Stimulated activated naive CD8-positive, alpha-beta T cell treated with anti-CD3 and anti-CD28 coated beads, Interleukin-15, amount 100 ng/mL, for 72 hours (primary cell): ENCODE measurements around the gene ETV5.

Source experiments
- ATAC-seq: fragments of 150-1000 bp; cut with Tn5 transposase; 2 replicates; pipeline ENCODE4 v1.10.0; 2021; ENCODE audit warnings: mild to moderate bottlenecking, moderate library complexity
- DNase-seq, 2 donors: peaks; one replicate each; pipeline ENCODE4 v3.0.0; 2021 to 2022
- H3K27ac Mint-ChIP-seq, 2 donors: one replicate each; pipeline ENCODE4 v1.8.0; 2022; ENCODE audit warnings: mild to moderate bottlenecking in 2 of 2, mixed read lengths in 2 of 2, moderate library complexity in 2 of 2
- H3K27me3 Mint-ChIP-seq: one replicate; pipeline ENCODE4 v1.8.0; 2022; ENCODE audit warnings: mixed read lengths
- H3K4me1 Mint-ChIP-seq: one replicate; pipeline ENCODE4 v1.8.0; 2022; ENCODE audit warnings: mild to moderate bottlenecking, mixed read lengths
- H3K4me3 Mint-ChIP-seq, 2 donors: one replicate each; pipeline ENCODE4 v1.8.0; 2022; ENCODE audit warnings: mild to moderate bottlenecking in 2 of 2, mixed read lengths in 2 of 2, moderate library complexity in 1 of 2
- H3K9me3 Mint-ChIP-seq, 2 donors: one replicate each; pipeline ENCODE4 v1.8.0; 2022; ENCODE audit warnings: mixed read lengths in 2 of 2

The ETV5 gene

GRCh38 chr3:186070133-186070532 is 38.8 kb downstream of the ETV5 start:
- H3K9me3 Mint-ChIP-seq, result peaks cover 2 to 4% of the 10 kb centered on the region in 2 donors
- no peak overlapping the region for H3K27ac Mint-ChIP-seq
- H3K4me1 Mint-ChIP-seq, result peaks cover 17% of the 10 kb centered on the region
- ATAC-seq (no peak), DNase-seq (no peak)
- H3K4me3 Mint-ChIP-seq, result no peak overlapping the region
- peaks cover 36% of the 10 kb centered on the region for H3K27me3 Mint-ChIP-seq

DNA sequence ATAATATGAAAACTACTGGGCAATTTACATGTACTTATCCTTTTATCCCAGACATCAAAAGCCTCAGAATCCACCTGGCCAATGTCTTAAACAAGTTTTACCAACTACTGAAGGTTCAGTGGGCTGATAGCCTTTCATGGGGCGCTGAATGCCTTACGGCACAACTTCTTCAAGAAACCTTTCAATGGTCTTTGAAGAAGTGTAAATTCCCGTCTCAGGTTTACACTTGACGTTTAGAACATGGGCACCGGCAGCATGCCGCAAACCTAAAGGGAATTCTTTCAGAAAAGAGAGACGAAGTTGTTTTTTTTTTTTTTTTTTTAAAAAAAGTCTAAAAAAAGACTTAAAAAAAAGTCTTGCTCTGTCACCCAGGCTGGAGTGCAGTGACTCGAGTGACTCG is 39.7 kb downstream of the ETV5 start:
- ATAC-seq, result no peak
- H3K4me1 Mint-ChIP-seq, result peaks cover 17% of the 10 kb centered on the region

GRCh38 chr3:186068243-186068552 is 40.7 kb downstream of the ETV5 start:
- ATAC-seq (peak; percentile 59), DNase-seq (no peak)
- H3K27ac Mint-ChIP-seq, result no peak overlapping the region
- no peaks in the 10 kb centered on the region for H3K9me3 Mint-ChIP-seq
- peaks cover 17% of the 10 kb centered on the region for H3K4me1 Mint-ChIP-seq
- H3K27me3 Mint-ChIP-seq, result peaks cover 44% of the 10 kb centered on the region
- no peak overlapping the region for H3K4me3 Mint-ChIP-seq

More for the DNA sequence above, 39.7 kb downstream of the ETV5 start:
- no peak overlapping the region for H3K27ac Mint-ChIP-seq
- H3K4me3 Mint-ChIP-seq, result no peak overlapping the region
- DNase-seq, result no peak
- H3K9me3 Mint-ChIP-seq, result no peaks in the 10 kb centered on the region
- H3K27me3 Mint-ChIP-seq, result peaks cover 40% of the 10 kb centered on the region

DNA sequence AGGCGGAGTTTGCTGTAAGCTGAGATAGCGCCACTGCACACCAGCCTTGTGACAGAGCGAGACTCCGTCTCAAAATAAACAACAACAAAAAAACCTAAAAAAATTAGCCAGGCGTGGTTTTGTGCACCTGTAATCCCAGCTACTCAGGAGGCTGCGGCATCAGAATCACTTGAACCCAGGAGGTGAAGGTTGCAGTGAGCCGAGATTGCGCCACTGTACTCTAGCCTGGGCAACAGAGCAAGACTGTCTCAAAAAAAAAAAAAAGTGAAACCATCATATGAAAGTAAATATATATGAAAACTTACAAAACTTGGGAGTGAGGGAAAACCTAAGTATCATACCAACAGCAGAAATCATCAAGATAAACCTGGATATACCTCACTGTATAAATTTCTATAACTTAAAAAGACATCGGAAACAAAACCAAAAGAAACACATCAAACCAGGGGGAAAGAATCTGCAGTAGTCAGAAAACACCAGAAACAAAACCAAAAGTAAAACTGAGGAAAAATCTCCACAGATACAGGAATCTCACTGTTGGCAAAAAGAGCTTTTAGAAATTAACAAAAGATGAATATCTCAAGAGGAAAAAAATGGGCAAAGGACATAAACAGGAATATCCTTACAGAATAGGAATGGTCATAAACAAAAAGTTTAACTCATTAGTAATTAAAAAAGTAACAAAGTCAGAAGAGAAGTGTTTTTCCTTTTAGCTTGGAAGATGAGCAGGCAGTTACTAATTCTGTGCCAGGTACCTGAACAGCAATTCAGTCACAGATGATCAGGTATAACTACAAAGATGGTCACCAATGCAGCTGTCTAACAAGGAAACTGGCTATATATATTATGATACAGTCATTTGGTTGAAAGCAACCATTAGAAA is 41.3 kb downstream of the ETV5 start:
- H3K27ac Mint-ChIP-seq, result no peak overlapping the region
- H3K27me3 Mint-ChIP-seq, result peaks cover 50% of the 10 kb centered on the region
- ATAC-seq, result peak; percentile 39

DNA sequence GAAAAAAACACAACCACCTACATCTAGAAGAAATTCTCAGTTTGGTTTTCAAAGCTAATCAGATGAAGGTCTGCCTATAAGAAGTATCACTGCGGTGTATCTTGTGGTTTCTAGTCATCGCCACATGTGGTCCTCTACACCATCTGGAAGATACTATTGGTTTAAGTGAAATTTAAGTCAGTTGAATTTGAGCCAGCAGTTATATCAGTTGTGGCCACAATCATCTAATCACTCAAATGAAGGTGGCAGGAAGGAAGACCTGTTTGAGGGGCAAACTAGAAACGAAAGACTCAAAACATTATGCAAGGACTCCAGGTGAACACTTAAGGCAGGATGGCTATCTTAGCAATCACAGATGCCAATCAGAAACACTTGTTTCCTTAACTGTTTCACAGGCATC is 48.7 kb downstream of the ETV5 start:
- ATAC-seq, result peak; percentile 99
- Mint-ChIP-seq H3K4me3 (no peak overlapping the region), H3K9me3 (no peaks in the 10 kb centered on the region), H3K27ac (no peak overlapping the region), H3K27me3 (peaks cover 79% of the 10 kb centered on the region), H3K4me1 (peaks cover 15% of the 10 kb centered on the region)
- peak; percentile 50 to 72 for DNase-seq

More for the DNA sequence above, 41.3 kb downstream of the ETV5 start:
- H3K4me3 Mint-ChIP-seq, result peak overlapping the region; percentile 54 to 61
- peaks cover 17% of the 10 kb centered on the region for H3K4me1 Mint-ChIP-seq
- DNase-seq, result no peak
- no peaks in the 10 kb centered on the region for H3K9me3 Mint-ChIP-seq

GRCh38 chr3:186059192-186059591 is 49.7 kb downstream of the ETV5 start:
- Mint-ChIP-seq H3K4me3 (no peak overlapping the region), H3K9me3 (no peaks in the 10 kb centered on the region), H3K4me1 (peaks cover 15% of the 10 kb centered on the region), H3K27me3 (peaks cover 79% of the 10 kb centered on the region), H3K27ac (no peak overlapping the region)
- DNase-seq, result no peak
- no peak for ATAC-seq

- H3K9me3 Mint-ChIP-seq, result no peaks in the 10 kb centered on the region
- DNase-seq (no peak), ATAC-seq (no peak)
- H3K27ac Mint-ChIP-seq, result no peak overlapping the region
- H3K4me1 Mint-ChIP-seq, result peaks cover 15% of the 10 kb centered on the region
- H3K4me3 Mint-ChIP-seq, result no peak overlapping the region
- H3K27me3 Mint-ChIP-seq, result peaks cover 85% of the 10 kb centered on the region
Measured at GRCh38 chr3:186058225-186058624, 50.7 kb downstream of the ETV5 start.

DNA sequence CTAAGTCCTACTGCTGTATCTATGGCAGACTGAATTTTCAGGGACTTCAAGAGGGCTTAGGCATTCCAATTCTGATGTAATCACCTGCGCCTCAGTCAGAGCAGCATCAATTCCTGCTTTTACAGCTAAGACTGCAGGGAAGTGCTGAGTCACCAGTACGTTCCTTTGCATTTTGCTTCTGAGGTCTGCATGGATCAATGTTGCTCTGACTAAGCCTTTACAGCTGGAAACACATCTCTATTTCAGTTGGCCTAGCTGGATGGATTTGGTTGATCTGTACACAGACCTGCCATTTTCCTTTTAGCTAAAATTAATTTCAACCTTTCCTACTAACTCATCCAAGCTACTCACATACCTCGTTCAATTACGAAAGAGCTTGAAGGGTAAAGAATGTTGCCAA is 51.3 kb downstream of the ETV5 start:
- no peak overlapping the region for H3K27ac Mint-ChIP-seq
- ATAC-seq (no peak), DNase-seq (no peak)
- no peaks in the 10 kb centered on the region for H3K9me3 Mint-ChIP-seq
- peaks cover 15% of the 10 kb centered on the region for H3K4me1 Mint-ChIP-seq
- peaks cover 81% of the 10 kb centered on the region for H3K27me3 Mint-ChIP-seq
- H3K4me3 Mint-ChIP-seq, result no peak overlapping the region

GRCh38 chr3:186054792-186055352 is 54.0 kb downstream of the ETV5 start:
- H3K27ac Mint-ChIP-seq, result no peak overlapping the region
- no peak for ATAC-seq
- peaks cover 2% of the 10 kb centered on the region for H3K4me1 Mint-ChIP-seq
- no peaks in the 10 kb centered on the region for H3K9me3 Mint-ChIP-seq
- H3K27me3 Mint-ChIP-seq, result peaks cover 79% of the 10 kb centered on the region
- DNase-seq, result no peak
- H3K4me3 Mint-ChIP-seq, result no peak overlapping the region

- peaks cover 78% of the 10 kb centered on the region for H3K27me3 Mint-ChIP-seq
- H3K4me1 Mint-ChIP-seq, result no peaks in the 10 kb centered on the region
- DNase-seq (no peak), ATAC-seq (no peak)
- no peak overlapping the region for H3K27ac Mint-ChIP-seq
- no peaks in the 10 kb centered on the region for H3K9me3 Mint-ChIP-seq
- H3K4me3 Mint-ChIP-seq, result no peak overlapping the region
Measured at GRCh38 chr3:186053954-186054791, 54.7 kb downstream of the ETV5 start.

GRCh38 chr3:186052096-186052840 is 56.6 kb downstream of the ETV5 start:
- no peak overlapping the region for H3K4me3 Mint-ChIP-seq
- no peak for DNase-seq
- H3K27ac Mint-ChIP-seq, result peak overlapping the region in 1 of 2 donors; percentile 15
- H3K27me3 Mint-ChIP-seq, result peaks cover 77% of the 10 kb centered on the region
- ATAC-seq, result no peak
- no peaks in the 10 kb centered on the region for H3K4me1 Mint-ChIP-seq
- H3K9me3 Mint-ChIP-seq, result no peaks in the 10 kb centered on the region

DNA sequence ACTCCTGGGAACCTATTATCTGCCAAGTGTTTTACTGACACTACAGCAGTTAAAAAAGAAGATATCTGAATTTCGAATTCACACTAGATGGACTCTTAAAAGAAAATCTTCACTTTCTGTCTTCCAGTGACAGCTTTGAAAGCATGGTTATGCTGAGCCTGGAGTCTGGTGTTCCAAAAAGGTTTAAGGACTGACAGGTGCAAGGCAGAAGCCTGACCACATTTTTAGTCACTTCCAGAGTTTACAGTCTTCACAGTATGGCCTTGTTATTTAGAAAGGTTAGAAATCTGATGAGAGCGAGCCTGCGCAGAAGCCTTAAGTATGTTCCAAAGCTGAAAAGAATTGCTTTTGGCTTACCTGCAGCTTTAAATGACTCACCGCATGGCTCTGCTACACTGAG is 59.9 kb downstream of the ETV5 start:
- H3K27me3 Mint-ChIP-seq, result peaks cover 73% of the 10 kb centered on the region
- no peak overlapping the region for H3K27ac Mint-ChIP-seq
- no peaks in the 10 kb centered on the region for H3K9me3 Mint-ChIP-seq
- DNase-seq (no peak), ATAC-seq (no peak)
- no peak overlapping the region for H3K4me3 Mint-ChIP-seq
- no peaks in the 10 kb centered on the region for H3K4me1 Mint-ChIP-seq

- Mint-ChIP-seq H3K27me3 (peaks cover 70% of the 10 kb centered on the region), H3K27ac (no peak overlapping the region), H3K9me3 (no peaks in the 10 kb centered on the region), H3K4me3 (no peak overlapping the region), H3K4me1 (no peaks in the 10 kb centered on the region)
- DNase-seq (no peak), ATAC-seq (no peak)
Measured at GRCh38 chr3:186048119-186048518, 60.8 kb downstream of the ETV5 start.

DNA sequence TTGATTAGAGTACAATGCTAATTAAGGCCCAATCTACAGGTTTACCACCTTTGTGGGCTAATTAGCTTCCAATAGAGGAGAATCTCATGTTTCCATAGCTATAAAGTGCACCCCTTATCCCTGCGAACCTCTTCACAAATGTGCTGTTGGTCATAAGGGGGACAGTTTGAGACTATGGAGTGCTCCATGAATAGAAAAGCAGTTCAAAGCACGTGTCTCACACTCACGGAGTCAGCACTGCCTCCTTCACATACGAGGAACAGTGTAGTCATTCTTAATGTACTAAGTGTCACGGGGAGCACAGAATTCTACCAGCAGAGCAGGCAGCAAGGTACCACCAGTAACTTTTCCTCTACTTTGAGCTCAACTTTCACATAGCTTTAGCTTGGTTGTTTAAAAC is 62.1 kb downstream of the ETV5 start:
- no peak overlapping the region for H3K27ac Mint-ChIP-seq
- H3K9me3 Mint-ChIP-seq, result no peaks in the 10 kb centered on the region
- H3K4me1 Mint-ChIP-seq, result no peaks in the 10 kb centered on the region
- no peak overlapping the region for H3K4me3 Mint-ChIP-seq
- ATAC-seq (no peak), DNase-seq (no peak)
- peaks cover 74% of the 10 kb centered on the region for H3K27me3 Mint-ChIP-seq

GRCh38 chr3:186044968-186045367 is 63.9 kb downstream of the ETV5 start:
- Mint-ChIP-seq H3K4me3 (no peak overlapping the region), H3K27me3 (peaks cover 63% of the 10 kb centered on the region), H3K27ac (no peak overlapping the region), H3K4me1 (no peaks in the 10 kb centered on the region), H3K9me3 (no peaks in the 10 kb centered on the region)
- DNase-seq (no peak), ATAC-seq (no peak)
